ENCODE data around the gene DLX3. TPM values are rescaled to one million over a fixed set of nuclear protein-coding genes. Genes with fewer than 3 reads are reported as not detected.

DLX3 gene
- total RNA-seq, 1 experiment from 2014 or later, result 0.74 TPM

GRCh38 chr17:49942947-49943346, 52.1 kb downstream of the DLX3 start:
- Mint-ChIP-seq H3K4me3 (no peak overlapping the region), H3K4me1 (0 out of 2 replicates have a peak, but pooled peaks cover 3% of the 10 kb centered on the region), H3K9me3 (no peaks in the 10 kb centered on the region), H3K27me3 (ENCODE audit: low read depth) (peaks cover 27% of the 10 kb centered on the region), H3K27ac (no peak overlapping the region), H3K36me3 (no peaks in the 10 kb centered on the region)
- CTCF ChIA-PET, result interaction anchor here (1.2 to 5.4 kb wide), 3 partner anchors 9 to 54 kb away, joined by 6 to 53 read pairs (median 15); no protein-coding TSS in a partner anchor
- TF ChIP-seq TEAD4 (CRISPR knock-in tag; IDR thresholded peaks at IDR 0.05) (no peak), ZBTB21 (CRISPR knock-in tag; IDR thresholded peaks at IDR 0.05; ENCODE audit: borderline replicate concordance) (no peak), FOXK1 (CRISPR knock-in tag; IDR thresholded peaks at IDR 0.05) (no peak), RELA (CRISPR knock-in tag; IDR thresholded peaks at IDR 0.05; ENCODE audit: borderline replicate concordance) (no peak), NFE2L1 (CRISPR knock-in tag; IDR thresholded peaks at IDR 0.05) (no peak), ZNF232 (CRISPR knock-in tag; IDR thresholded peaks at IDR 0.05) (no peak), JUN (CRISPR knock-in tag; IDR thresholded peaks at IDR 0.05) (no peak), HMGXB4 (CRISPR knock-in tag; IDR thresholded peaks at IDR 0.05) (no peak), CDX4 (CRISPR knock-in tag; IDR thresholded peaks at IDR 0.05; ENCODE audit: borderline replicate concordance) (no peak), CREB1 (CRISPR knock-in tag; IDR thresholded peaks at IDR 0.05) (no peak), CTCF (IDR thresholded peaks at IDR 0.05) (no peak), ARID4B (CRISPR knock-in tag; IDR thresholded peaks at IDR 0.05; ENCODE audit: borderline replicate concordance) (no peak), ZBTB43 (CRISPR knock-in tag; IDR thresholded peaks at IDR 0.05) (no peak), NFATC4 (CRISPR knock-in tag; IDR thresholded peaks at IDR 0.05) (no peak)
- DNase-seq (ENCODE audit: low spot score) (no peak), ATAC-seq (no peak)
- POLR2A ChIA-PET, result no interaction called here

- TF ChIP-seq TEAD4 (CRISPR knock-in tag; IDR thresholded peaks at IDR 0.05) (no peak), PREB (CRISPR knock-in tag; IDR thresholded peaks at IDR 0.05; ENCODE audit: borderline replicate concordance) (no peak), NR1H2 (CRISPR knock-in tag; IDR thresholded peaks at IDR 0.05) (no peak), STAT6 (CRISPR knock-in tag; conservative IDR thresholded peaks at IDR 0.05; ENCODE audit: low read depth) (no peak), ZNF512 (CRISPR knock-in tag; IDR thresholded peaks at IDR 0.05; ENCODE audit: borderline replicate concordance) (no peak), GTF2I (CRISPR knock-in tag; conservative IDR thresholded peaks at IDR 0.05) (no peak)
- Mint-ChIP-seq H3K4me3 (no peak overlapping the region), H3K4me1 (0 out of 2 replicates have a peak, but pooled peaks cover 3% of the 10 kb centered on the region), H3K27me3 (ENCODE audit: low read depth) (peaks cover 28% of the 10 kb centered on the region), H3K9me3 (no peaks in the 10 kb centered on the region), H3K27ac (no peak overlapping the region), H3K36me3 (no peaks in the 10 kb centered on the region)
- CTCF ChIA-PET, result interaction anchor here (0.7 to 5.4 kb wide), 7 partner anchors 11 to 228 kb away, joined by 3 to 53 read pairs (median 3); no protein-coding TSS in a partner anchor
- no peak for DNase-seq (ENCODE audit: low spot score)
- ATAC-seq, result no peak
- POLR2A ChIA-PET, result no interaction called here
These were observed 53.6 kb downstream of the DLX3 start for GRCh38 chr17:49941427-49941826.

Measured in WTC11 (cell line).